Fibroblast of lung (primary cell): ENCODE data around the gene ULBP2. TPM values are rescaled to one million over a fixed set of nuclear protein-coding genes. Genes with fewer than 3 reads are reported as not detected.
"Not testable (repeated sequence)": the region's sequence is repeated elsewhere in the genome, so short reads cannot be mapped to it uniquely, and the experiment has no call there.

Source experiments
- DNase-seq, 2 donors: peaks; one replicate each; pipeline versions ENCODE4 v3.0.0 to v3.0.0-alpha.2; 2010; ENCODE audit warnings: low read depth in 2 of 2
- H2AFZ ChIP-seq: 2 replicates; pipeline ENCODE4 v1.5.1; 2012; ENCODE audit warnings: low read length, control low read depth, inconsistent platforms
- H3K27ac ChIP-seq: 2 replicates; pipeline ENCODE4 v1.5.1; 2011; ENCODE audit warnings: low read length, control low read depth; ENCODE audit not compliant: insufficient read depth
- H3K27me3 ChIP-seq: 2 replicates; pipeline ENCODE4 v1.5.1; 2011; ENCODE audit warnings: mild to moderate bottlenecking, low read length; ENCODE audit not compliant: control insufficient read depth, insufficient read depth
- H3K36me3 ChIP-seq: 2 replicates; pipeline ENCODE4 v1.5.1; 2011; ENCODE audit warnings: low read length; ENCODE audit not compliant: control insufficient read depth, insufficient read depth
- H3K4me1 ChIP-seq: 2 replicates; pipeline ENCODE4 v1.5.1; 2011; ENCODE audit warnings: low read length; ENCODE audit not compliant: control insufficient read depth, insufficient read depth; ENCODE audit errors: extremely low read depth
- H3K4me2 ChIP-seq: 2 replicates; pipeline ENCODE4 v1.5.1; 2011; ENCODE audit warnings: low read length, control low read depth; ENCODE audit not compliant: insufficient read depth; ENCODE audit errors: extremely low read depth
- H3K4me3 ChIP-seq, 4 experiments: fragments of 200-600 bp in 1 of 4; sonication (generic) in 1 of 4; replicated peaks in 1 of 4; 2 replicates each; pipeline ENCODE4 v1.5.1; 2011 to 2016; ENCODE audit warnings: low read length in 4 of 4, low read depth in 3 of 4, mild to moderate bottlenecking in 3 of 4, control low read depth in 2 of 4, inconsistent platforms in 1 of 4, mixed read lengths in 1 of 4; ENCODE audit not compliant: insufficient read depth in 1 of 4; ENCODE audit errors: control extremely low read depth in 1 of 4
- H3K79me2 ChIP-seq: 2 replicates; pipeline ENCODE4 v1.5.1; 2012; ENCODE audit warnings: mild to moderate bottlenecking, low read length, inconsistent platforms; ENCODE audit not compliant: control insufficient read depth, insufficient read depth
- H3K9ac ChIP-seq: 2 replicates; pipeline ENCODE4 v1.5.1; 2011; ENCODE audit warnings: mild to moderate bottlenecking, low read length, control low read depth; ENCODE audit not compliant: insufficient read depth
- H3K9me3 ChIP-seq: 2 replicates; pipeline ENCODE4 v1.5.1; 2012; ENCODE audit warnings: low read depth, low read length; ENCODE audit not compliant: control insufficient read depth, insufficient read depth
- H4K20me1 ChIP-seq: 2 replicates; pipeline ENCODE4 v1.5.1; 2011; ENCODE audit warnings: low read length; ENCODE audit not compliant: control insufficient read depth, insufficient read depth; ENCODE audit errors: extremely low read depth
- CTCF ChIP-seq, 2 donors: IDR thresholded peaks in 1 of 2; conservative IDR thresholded peaks in 1 of 2; 1 replicate in 1 of 2; 2 replicates in 1 of 2; pipeline ENCODE4 v1.5.1; 2011 to 2012; ENCODE audit warnings: low read length in 2 of 2, control low read depth in 1 of 2, inconsistent platforms in 1 of 2, low read depth in 1 of 2, mild to moderate bottlenecking in 1 of 2
- EZH2 ChIP-seq: IDR thresholded peaks from 2 replicates; pipeline ENCODE4 v1.5.1; 2012; ENCODE audit warnings: low read length, control low read depth, mild to moderate bottlenecking; ENCODE audit errors: missing control alignments
- polyA plus RNA-seq, 2 donors: library from polyadenylated mRNA; depleted of rRNA in 1 of 2; stranded (reverse) in 1 of 2; unstranded in 1 of 2; fragments of >200 nt; gene quantifications; 2 replicates each; pipeline ENCODE4 v1.2.1, GENCODE V29; 2011 to 2012; ENCODE audit warnings: missing spikeins in 1 of 2
- total RNA-seq: library from RNA; depleted of rRNA; stranded (reverse); fragments of >200 nt; gene quantifications from 2 replicates; pipeline ENCODE4 v1.2.1, GENCODE V29; 2014

Gene ULBP2
- total and polyA plus RNA-seq, 2 donors (not counting 1 experiment from before 2014, with no cell fraction given) = 1.8 to 6.9 TPM

DNA sequence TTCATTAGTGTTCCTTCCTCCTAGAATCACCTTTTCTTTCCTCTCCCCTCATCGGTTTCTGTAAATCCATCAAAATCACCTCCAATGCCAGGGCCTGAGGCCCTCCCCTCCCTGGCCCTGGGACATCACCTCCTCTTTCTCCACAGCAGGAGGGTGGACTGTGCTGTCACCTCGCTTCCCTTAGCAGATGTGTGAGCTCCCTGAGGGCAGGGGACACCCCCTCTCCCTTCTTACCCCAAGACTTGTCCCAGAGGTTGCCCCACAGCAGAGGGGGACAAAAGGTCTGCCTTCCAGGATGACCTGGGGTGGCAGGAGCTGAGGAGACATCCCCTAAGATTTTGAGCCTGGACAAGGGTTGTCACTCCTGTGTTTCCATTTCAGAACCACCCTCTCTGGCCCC, 27.8 kb downstream of the ULBP2 start:
- Histone ChIP-seq H3K9ac (no peak overlapping the region), H3K4me1 (no peaks in the 10 kb centered on the region), H3K9me3 (no peaks in the 10 kb centered on the region), H4K20me1 (no peaks in the 10 kb centered on the region), H3K4me3 (no peak overlapping the region), H3K27ac (no peak overlapping the region), H3K4me2 (no peak overlapping the region), H3K36me3 (no peaks in the 10 kb centered on the region), H3K27me3 (peaks cover 32% of the 10 kb centered on the region), H2AFZ (no peak overlapping the region), H3K79me2 (no peaks in the 10 kb centered on the region)
- no peak for DNase-seq
- TF ChIP-seq CTCF (conservative IDR thresholded peaks at IDR 0.05 in 1 of 2, IDR thresholded peaks at IDR 0.05 in 1 of 2; ENCODE audit: low read depth in 1 of 2, low read length in 2 of 2) (no peak), EZH2 (no peak)

- not testable (repeated sequence) for H4K20me1 ChIP-seq, DNase-seq, H3K4me1 ChIP-seq, H2AFZ ChIP-seq, H3K4me3 ChIP-seq, H3K9ac ChIP-seq, H3K9me3 ChIP-seq, H3K79me2 ChIP-seq, H3K36me3 ChIP-seq, H3K4me2 ChIP-seq, H3K27ac ChIP-seq
- peaks cover 18% of the 10 kb centered on the region for H3K27me3 ChIP-seq
Measured at GRCh38 chr6:149974394-149974793, 32.6 kb downstream of the ULBP2 start.

DNA sequence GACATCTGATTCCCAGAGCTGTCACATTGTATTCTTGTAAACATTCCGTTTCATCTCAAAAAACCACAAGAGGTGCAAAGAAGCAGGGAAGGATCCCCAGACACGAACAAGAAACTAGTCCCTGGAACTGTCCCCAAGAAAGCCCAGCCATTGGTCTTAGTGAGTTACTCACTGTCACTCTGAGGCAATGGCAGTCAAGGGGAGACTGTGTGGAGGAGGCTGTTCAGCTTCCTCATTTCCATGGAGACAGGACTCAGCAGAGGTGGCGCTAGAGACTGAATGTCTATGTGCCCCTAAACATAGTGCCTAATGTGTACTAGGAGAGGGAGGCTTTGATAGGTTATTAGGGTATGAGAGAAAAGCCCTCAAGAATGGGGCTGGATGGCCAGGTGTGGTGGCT, 33.0 kb downstream of the ULBP2 start:
- Histone ChIP-seq H3K27me3 (peaks cover 17% of the 10 kb centered on the region), H3K79me2 (no peaks in the 10 kb centered on the region), H3K36me3 (no peaks in the 10 kb centered on the region), H3K27ac (no peak overlapping the region), H3K4me1 (no peaks in the 10 kb centered on the region), H3K4me3 (no peak overlapping the region), H3K9me3 (no peaks in the 10 kb centered on the region), H3K9ac (no peak overlapping the region), H4K20me1 (no peaks in the 10 kb centered on the region), H2AFZ (no peak overlapping the region), H3K4me2 (no peak overlapping the region)
- no peak for TF ChIP-seq CTCF (conservative IDR thresholded peaks at IDR 0.05 in 1 of 2, IDR thresholded peaks at IDR 0.05 in 1 of 2; ENCODE audit: low read depth in 1 of 2, low read length in 2 of 2)
- TF ChIP-seq EZH2 = no peak
- DNase-seq = no peak
